K562 (cell line): ENCODE measurements around the gene POTEJ. TPM values are rescaled to one million over a fixed set of nuclear protein-coding genes. Genes with fewer than 3 reads are reported as not detected.
"Not testable (repeated sequence)": the region's sequence is repeated elsewhere in the genome, so short reads cannot be mapped to it uniquely, and the experiment has no call there.

Source experiments
- ATAC-seq: fragments of 200-7000 bp; cut with Tn5 transposase; 3 replicates; pipeline ENCODE4 v1.9.1; 2020; ENCODE audit warnings: moderate library complexity
- BruUV-seq: library from RNA; stranded (reverse); fragments of 400-500 nt; replicated peaks from 2 replicates; lab custom pipeline; 2021; lab: Mats Ljungman, UMichigan
- CTCF ChIA-PET: fragments of 300-600 bp; formaldehyde crosslinking; extraction: SDS; loops from one replicate; lab custom pipeline; 2021; ENCODE audit warnings: low intra/inter-chr PET ratio; lab: Yijun Ruan, JAX
- POLR2A ChIA-PET: fragments of 300-600, 350-650 bp; sonication (Branson Sonifier 250); formaldehyde crosslinking; extraction: SDS; loops from one replicate; lab custom pipeline; 2021; ENCODE audit warnings: antibody characterized with exemption, inconsistent platforms; lab: Yijun Ruan, JAX
- DNase-seq, 4 experiments: peaks; one replicate each; pipeline versions ENCODE4 v3.0.0 to v3.0.0-alpha.2; 2011 to 2018; ENCODE audit warnings: low spot score in 3 of 4, mixed read lengths in 3 of 4; ENCODE audit errors: extremely low read depth in 1 of 4
- FAIRE-seq: peaks from 2 replicates; lab custom pipeline; 2011; peaks lifted over from hg19 to GRCh38; lab: Jason Lieb, UNC
- H2AFZ ChIP-seq: 2 replicates; pipeline ENCODE4 v1.6.0; 2011; ENCODE audit warnings: low read depth, low read length, control low read depth, inconsistent platforms
- H3K27ac ChIP-seq: fragments of 200-600 bp; 3 replicates; pipeline ENCODE4 v1.8.0; 2011; ENCODE audit warnings: low read depth, mild to moderate bottlenecking, control low read depth, inconsistent platforms, low read length, moderate library complexity, mixed read lengths; ENCODE audit errors: extremely low read depth
- H3K27me3 ChIP-seq, 2 experiments: fragments of 300-600 bp in 1 of 2; 2 replicates in 1 of 2; 3 replicates in 1 of 2; pipeline versions ENCODE4 v1.6.0 to v1.8.0; 2011; ENCODE audit warnings: inconsistent platforms in 2 of 2, low read length in 2 of 2, mild to moderate bottlenecking in 1 of 2, mixed read lengths in 1 of 2, moderate library complexity in 1 of 2; ENCODE audit not compliant: control insufficient read depth in 2 of 2, insufficient read depth in 2 of 2
- H3K36me3 ChIP-seq: fragments of 300-600 bp; 3 replicates; pipeline ENCODE4 v1.8.0; 2011; ENCODE audit warnings: mild to moderate bottlenecking, low read length, inconsistent platforms; ENCODE audit not compliant: control insufficient read depth, insufficient read depth
- H3K4me1 ChIP-seq, 2 experiments: fragments of 200-600 bp in 1 of 2; replicated peaks in 1 of 2; 2 replicates in 1 of 2; 3 replicates in 1 of 2; pipeline versions ENCODE4 v1.5.1 to v1.8.0; 2011; ENCODE audit warnings: inconsistent platforms in 2 of 2, low read length in 2 of 2, mild to moderate bottlenecking in 1 of 2, mixed read lengths in 1 of 2, moderate library complexity in 1 of 2; ENCODE audit not compliant: control insufficient read depth in 2 of 2, insufficient read depth in 2 of 2
- H3K4me2 ChIP-seq: 2 replicates; pipeline ENCODE4 v1.6.1; 2011; ENCODE audit warnings: low read length, control low read depth, inconsistent platforms, mixed read lengths; ENCODE audit not compliant: insufficient read depth
- H3K4me3 ChIP-seq: fragments of 200-600 bp; sonication (generic), shearing (Covaris generic); 2 replicates; pipeline ENCODE4 v1.5.1; 2016; ENCODE audit warnings: control low read depth, inconsistent platforms
- H3K79me2 ChIP-seq: fragments of 200-600 bp; 3 replicates; pipeline ENCODE4 v1.8.0; 2011; ENCODE audit warnings: low read length, inconsistent platforms; ENCODE audit not compliant: control insufficient read depth, insufficient read depth
- H3K9ac ChIP-seq, 2 experiments: 2 replicates each; pipeline versions ENCODE4 v1.6.0 to v1.6.1; 2011; ENCODE audit warnings: low read depth in 2 of 2, low read length in 2 of 2, control low read depth in 1 of 2, inconsistent platforms in 1 of 2, mild to moderate bottlenecking in 1 of 2, mixed read lengths in 1 of 2; ENCODE audit not compliant: insufficient read depth in 1 of 2
- H3K9me1 ChIP-seq: one replicate; pipeline ENCODE4 v1.6.0; 2011; ENCODE audit warnings: inconsistent platforms, mild to moderate bottlenecking, low read length, moderate library complexity; ENCODE audit not compliant: control insufficient read depth, insufficient read depth
- H3K9me3 ChIP-seq: replicated peaks from 2 replicates; pipeline ENCODE4 v1.5.1; 2011; ENCODE audit warnings: low read depth, low read length, inconsistent platforms; ENCODE audit not compliant: control insufficient read depth, insufficient read depth
- H4K20me1 ChIP-seq: replicated peaks from 2 replicates; pipeline ENCODE4 v1.6.1; 2011; ENCODE audit warnings: low read length, inconsistent platforms, mixed read lengths; ENCODE audit not compliant: control insufficient read depth, insufficient read depth
- CTCFL ChIP-seq: IDR thresholded peaks from 2 replicates; pipeline ENCODE4 v1.6.1; 2011; ENCODE audit warnings: borderline replicate concordance, low read depth, mild to moderate bottlenecking, moderate library complexity, low read length; ENCODE audit not compliant: insufficient read depth, poor library complexity, severe bottlenecking
- RAD21 ChIP-seq, 2 experiments: fragments of 250-450 bp in 1 of 2; fragments of 450-650 bp in 1 of 2; sonication (Bioruptor Pico) in 1 of 2; formaldehyde crosslinking in 1 of 2; IDR thresholded peaks in 1 of 2; conservative IDR thresholded peaks in 1 of 2; 2 replicates each; pipeline versions ENCODE4 v1.4.0 to v1.8.0; 2020 to 2022; ENCODE audit warnings: mild to moderate bottlenecking in 2 of 2, moderate library complexity in 1 of 2
- WGBS: fragments of 100-300 bp; shearing (Covaris generic); methylation state at CpG from one replicate; pipeline ENCODE4 v1.1.6; 2016; ENCODE audit warnings: low coverage, mixed read lengths; ENCODE audit not compliant: insufficient coverage; ENCODE audit errors: missing lambda C conversion rate; 5-methylcytosine and 5-hydroxymethylcytosine counted together
- in situ Hi-C: fragments of 300-500 bp; cut with MboI; formaldehyde crosslinking; loops from 4 replicates; pipeline ENCODE4 v1.15.0; 2018; ENCODE audit warnings: inconsistent platforms, mixed read lengths
- intact Hi-C: fragments of 100-400 bp; cut with micrococcal nuclease; formaldehyde crosslinking; loops from 2 replicates; pipeline ENCODE4 v1.14.2; 2022
- polyA plus RNA-seq, 8 experiments: library from polyadenylated mRNA; depleted of rRNA in 4 of 8; stranded (reverse) in 5 of 8; unstranded in 3 of 8; fragments of >200 nt; fragmentation: Nextera tagmentation in 2 of 8; fragmentation: Illumina TruSeq in 1 of 8; extraction: Ambion mirVana in 2 of 8; extraction: Trizol in 1 of 8; gene quantifications; 2 replicates each; pipeline versions ENCODE4 v1.2.1 to v1.2.3, GENCODE V29; 2011 to 2014; ENCODE audit warnings: inconsistent platforms in 1 of 8, missing spikeins in 1 of 8
- total RNA-seq, 7 experiments: library from RNA; depleted of rRNA in 6 of 7; stranded (reverse); fragments of >200 nt in 6 of 7; fragmentation: Illumina TruSeq in 2 of 7; extraction: Trizol in 2 of 7; gene quantifications; 2 replicates each; pipeline versions ENCODE4 v1.2.1 to v1.2.3, GENCODE V29; 2011 to 2021; ENCODE audit warnings: low replicate concordance in 1 of 7

Gene POTEJ
- total and polyA plus RNA-seq, 9 of the 15 experiments (the other 6 are each of a cell fraction or from before 2014, with no cell fraction given), result not detected

GRCh38 chr2:130692041-130692770 is 81.0 kb downstream of the POTEJ start:
- H3K9ac ChIP-seq, intact Hi-C loops, H3K79me2 ChIP-seq, H3K4me1 ChIP-seq, H4K20me1 ChIP-seq, H3K27me3 ChIP-seq, H2AFZ ChIP-seq, H3K27ac ChIP-seq, POLR2A ChIA-PET, H3K4me2 ChIP-seq, H3K36me3 ChIP-seq, H3K9me1 ChIP-seq, ATAC-seq, BruUV-seq, in situ Hi-C loops, FAIRE-seq, H3K9me3 ChIP-seq, DNase-seq, H3K4me3 ChIP-seq, CTCF ChIA-PET: not testable (repeated sequence)
- 20% methylated on average over 7 of the region's 35 CpGs for WGBS

- H2AFZ ChIP-seq, CTCF ChIA-PET, H3K79me2 ChIP-seq, H3K27ac ChIP-seq, H3K4me2 ChIP-seq, POLR2A ChIA-PET, H3K9me1 ChIP-seq, BruUV-seq, H3K9me3 ChIP-seq, H3K4me3 ChIP-seq, H4K20me1 ChIP-seq, in situ Hi-C loops, H3K27me3 ChIP-seq, FAIRE-seq, H3K36me3 ChIP-seq, intact Hi-C loops, H3K4me1 ChIP-seq, H3K9ac ChIP-seq: not testable (repeated sequence)
- 2% methylated on average over 14 of the region's 37 CpGs for WGBS
- ATAC-seq (peak; percentile 99), DNase-seq (peak in 2 of 4 experiments; percentile 26 to 65)
- TF ChIP-seq RAD21 (CRISPR knock-in tag; conservative IDR thresholded peaks at IDR 0.05 in 1 of 2, IDR thresholded peaks at IDR 0.05 in 1 of 2) (peak in 1 of 2 experiments; percentile 57; a peak in 3 of 4 replicates), CTCFL (peak; percentile 38)
Observed at GRCh38 chr2:130693474-130693873, 82.2 kb downstream of the POTEJ start.
